Esophagus muscularis mucosa (tissue), 3 donors: ENCODE measurements around the gene SLC24A4.

ENCODE experiments used
- CTCF ChIP-seq, 3 experiments: fragments of 200-600 bp in 2 of 3; fragments of 450-650 bp in 1 of 3; sonication (generic) in 2 of 3; IDR thresholded peaks; one replicate each; pipeline ENCODE4 v1.5.1; 2017 to 2019; ENCODE audit warnings: antibody characterized with exemption in 3 of 3, mild to moderate bottlenecking in 2 of 3, moderate library complexity in 1 of 3
- EP300 ChIP-seq: sonication (generic); formaldehyde crosslinking; IDR thresholded peaks from one replicate; pipeline ENCODE4 v1.6.1; 2017; ENCODE audit warnings: antibody characterized with exemption

GRCh38 chr14:92384461-92385133 lies 61.6 kb downstream of the SLC24A4 start:
- TF ChIP-seq CTCF (IDR thresholded peaks at IDR 0.05) (no peak), EP300 (no peak)
